SK-N-SH (cell line): ENCODE measurements around the gene TCEAL7. TPM values are rescaled to one million over a fixed set of nuclear protein-coding genes. Genes with fewer than 3 reads are reported as not detected.

Experiments
- CTCF ChIA-PET: fragments of 300-600, 350-600 bp; formaldehyde crosslinking; extraction: SDS; loops from one replicate; lab custom pipeline; 2021; lab: Yijun Ruan, JAX
- POLR2A ChIA-PET: fragments of 350-600 bp; sonication (Branson Sonifier 250); formaldehyde crosslinking; extraction: SDS; loops from one replicate; lab custom pipeline; 2020; ENCODE audit warnings: antibody characterized with exemption, inconsistent platforms; lab: Yijun Ruan, JAX
- DNase-seq: peaks from one replicate; pipeline ENCODE4 v3.0.0; 2012
- H2AFZ ChIP-seq: fragments of 200-600 bp; sonication (generic); 2 replicates; pipeline ENCODE4 v1.8.1; 2016; ENCODE audit warnings: antibody characterized with exemption, mild to moderate bottlenecking, low read depth
- H3F3A ChIP-seq: fragments of 200-600 bp; sonication (generic); replicated peaks from 2 replicates; pipeline ENCODE3; 2016; ENCODE audit warnings: antibody characterized with exemption, mild to moderate bottlenecking; ENCODE audit not compliant: insufficient read depth
- H3K27ac ChIP-seq, 2 experiments: fragments of 200-500 bp in 1 of 2; fragments of 200-600 bp in 1 of 2; sonication (Bioruptor generic) in 1 of 2; sonication (generic), shearing (Covaris generic) in 1 of 2; 2 replicates each; pipeline versions ENCODE4 v1.5.1 to v1.6.1; 2014 to 2016; ENCODE audit warnings: low read depth in 2 of 2, inconsistent platforms in 1 of 2, low read length in 1 of 2, mild to moderate bottlenecking in 1 of 2, mixed read lengths in 1 of 2
- H3K27me3 ChIP-seq: fragments of 200-600 bp; sonication (generic), shearing (Covaris generic); 2 replicates; pipeline ENCODE4 v1.6.1; 2016; ENCODE audit warnings: mixed run types; ENCODE audit not compliant: insufficient read depth
- H3K36me3 ChIP-seq, 2 experiments: fragments of 200-500 bp in 1 of 2; fragments of 200-600 bp in 1 of 2; sonication (Bioruptor generic) in 1 of 2; sonication (generic) in 1 of 2; replicated peaks in 1 of 2; 2 replicates each; pipeline versions ENCODE3 to v1.5.1; 2014 to 2016; ENCODE audit warnings: low read length in 1 of 2, mild to moderate bottlenecking in 1 of 2; ENCODE audit not compliant: insufficient read depth in 2 of 2, control insufficient read depth in 1 of 2
- H3K4me1 ChIP-seq, 2 experiments: fragments of 200-500 bp in 1 of 2; fragments of 200-600 bp in 1 of 2; sonication (Bioruptor generic) in 1 of 2; sonication (generic), shearing (Covaris generic) in 1 of 2; 2 replicates each; pipeline versions ENCODE4 v1.5.1 to v1.6.1; 2014 to 2016; ENCODE audit warnings: low read depth in 1 of 2, low read length in 1 of 2, mixed run types in 1 of 2; ENCODE audit not compliant: insufficient read depth in 2 of 2, control insufficient read depth in 1 of 2
- H3K4me2 ChIP-seq: fragments of 200-600 bp; sonication (generic), shearing (Covaris generic); 2 replicates; pipeline ENCODE4 v1.6.1; 2017; ENCODE audit warnings: mixed run types
- H3K4me3 ChIP-seq, 2 experiments: fragments of 200-500 bp in 1 of 2; fragments of 200-600 bp in 1 of 2; sonication (Bioruptor generic) in 1 of 2; sonication (generic), shearing (Covaris generic) in 1 of 2; 2 replicates each; pipeline versions ENCODE4 v1.5.1 to v1.8.1; 2014 to 2016; ENCODE audit warnings: low read depth in 2 of 2, inconsistent platforms in 1 of 2, low read length in 1 of 2, mild to moderate bottlenecking in 1 of 2, mixed read lengths in 1 of 2, moderate library complexity in 1 of 2
- H3K79me2 ChIP-seq: fragments of 200-600 bp; sonication (generic); 2 replicates; pipeline ENCODE4 v1.8.1; 2017; ENCODE audit warnings: mild to moderate bottlenecking; ENCODE audit not compliant: insufficient read depth
- H3K9ac ChIP-seq: fragments of 200-600 bp; sonication (generic); 2 replicates; pipeline ENCODE4 v1.6.1; 2017; ENCODE audit warnings: mixed run types
- H3K9me2 ChIP-seq: fragments of 200-600 bp; sonication (generic); 2 replicates; pipeline ENCODE4 v1.6.1; 2017; ENCODE audit warnings: mixed run types
- H3K9me3 ChIP-seq: fragments of 200-600 bp; sonication (generic); 2 replicates; pipeline ENCODE4 v1.6.1; 2017; ENCODE audit warnings: mixed run types, mild to moderate bottlenecking, moderate library complexity
- H4K20me1 ChIP-seq: fragments of 200-600 bp; sonication (generic); 2 replicates; pipeline ENCODE4 v1.6.1; 2017; ENCODE audit warnings: mild to moderate bottlenecking, mixed run types; ENCODE audit not compliant: insufficient read depth
- CHD2 ChIP-seq: fragments of 150-350 bp; IDR thresholded peaks from 2 replicates; pipeline ENCODE4 v1.6.1; 2018; ENCODE audit warnings: low read length; ENCODE audit not compliant: partially characterized antibody
- FOXJ3 ChIP-seq: sonication (generic); formaldehyde crosslinking; IDR thresholded peaks from 2 replicates; pipeline ENCODE4 v1.5.1; 2020; ENCODE audit warnings: mild to moderate bottlenecking, missing genetic modification reagents
- PBX3 ChIP-seq: IDR thresholded peaks from 2 replicates; pipeline ENCODE4; 2012
- POLR2AphosphoS5 ChIP-seq: IDR thresholded peaks from 2 replicates; pipeline ENCODE4 v1.6.1; 2012; ENCODE audit warnings: low read depth, low read length
- RCOR1 ChIP-seq: fragments of 150-350 bp; IDR thresholded peaks from 2 replicates; pipeline ENCODE4 v1.6.1; 2017; ENCODE audit warnings: antibody characterized with exemption, low read length
- REST ChIP-seq: IDR thresholded peaks from 2 replicates; pipeline ENCODE4 v1.6.1; 2012; ENCODE audit warnings: mild to moderate bottlenecking, low read depth, low read length, moderate library complexity
- RFX5 ChIP-seq: IDR thresholded peaks from 2 replicates; pipeline ENCODE4 v1.6.1; 2012; ENCODE audit warnings: mild to moderate bottlenecking, improper control_type of control experiment, low read length
- TAF1 ChIP-seq: IDR thresholded peaks from 2 replicates; pipeline ENCODE4 v1.6.1; 2012; ENCODE audit warnings: low read depth, mild to moderate bottlenecking, low read length, moderate library complexity, borderline replicate concordance
- USF1 ChIP-seq: IDR thresholded peaks from 2 replicates; pipeline ENCODE4 v1.4.0; 2012; ENCODE audit warnings: low read depth, borderline replicate concordance
- USF2 ChIP-seq: fragments of 150-350 bp; IDR thresholded peaks from 2 replicates; pipeline ENCODE4 v1.6.1; 2017; ENCODE audit warnings: antibody characterized with exemption, low read length, low read depth, borderline replicate concordance
- YY1 ChIP-seq: IDR thresholded peaks from 2 replicates; pipeline ENCODE4 v1.4.0; 2012; ENCODE audit warnings: low read depth, mild to moderate bottlenecking
- ZBTB33 ChIP-seq: IDR thresholded peaks from 2 replicates; pipeline ENCODE4 v1.4.0; 2012; ENCODE audit warnings: low read depth, borderline replicate concordance
- WGBS: methylation state at CpG from one replicate; pipeline ENCODE4 v1.1.6; 2017; ENCODE audit warnings: low lambda C conversion rate; 5-methylcytosine and 5-hydroxymethylcytosine counted together
- polyA plus RNA-seq, 3 experiments: library from polyadenylated mRNA; depleted of rRNA; stranded (reverse); fragments of >200 nt; gene quantifications; 2 replicates each; pipeline ENCODE4 v1.2.3, GENCODE V29; 2012

Gene TCEAL7
- polyA plus RNA-seq, 1 of the 3 experiments (the other 2 are of a cell fraction), result 20.2 TPM

- Histone ChIP-seq H3K27ac (peak within 1 kb of the TSS; percentile 57 to 89), H3K4me3 (peak within 1 kb of the TSS; percentile 60 to 67), H4K20me1 (no peaks in the 10 kb centered on the region), H3K79me2 (peaks cover 12% of the 10 kb centered on the region; the same call in 1 of the 2 replicates), H3K9me3 (no peaks in the 10 kb centered on the region), H3K9ac (peak within 1 kb of the TSS; percentile 89), H3K9me2 (no peaks in the 10 kb centered on the region), H2AFZ (peak within 1 kb of the TSS; percentile 71; the same call in 1 of the 2 replicates), H3K4me1 (peaks cover 0 to 7% of the 10 kb centered on the region in 2 experiments; a peak in 2 of 4 replicates), H3K36me3 (peaks cover 9 to 11% of the 10 kb centered on the region in 2 experiments), H3K4me2 (peak within 1 kb of the TSS; percentile 70), H3K27me3 (no peaks in the 10 kb centered on the region; the same call in 1 of the 2 replicates), H3F3A (peaks cover 4% of the 10 kb centered on the region)
- ChIA-PET POLR2A (interaction anchor here (0.7 to 2.3 kb wide), 4 partner anchors 9 to 66 kb away, joined by 3 to 11 read pairs (median 10); partner anchors contain the start of genes BEX2, TCEAL7 and TCEAL9), CTCF (interaction anchor here (1.8 kb wide), 1 partner anchor 34 kb away, joined by 4 read pairs; no protein-coding TSS in a partner anchor)
- 27% methylated on average over 31 of the region's 62 CpGs for WGBS
- peak; percentile 49; the same call in 1 of the 2 replicates for TF ChIP-seq YY1
- peak; percentile 65; the same call in 1 of the 2 replicates for TF ChIP-seq TAF1
- peak; percentile 83 for TF ChIP-seq RFX5
- TF ChIP-seq RCOR1, result no peak
- peak; percentile 80 for TF ChIP-seq USF2
- TF ChIP-seq POLR2AphosphoS5, result peak; percentile 64
- TF ChIP-seq ZBTB33, result no peak
- peak; percentile 65 for TF ChIP-seq PBX3
- TF ChIP-seq CHD2, result peak; percentile 59
- TF ChIP-seq USF1, result peak; percentile 94
- no peak for TF ChIP-seq REST
- peak; percentile 24; the same call in 1 of the 2 replicates for TF ChIP-seq FOXJ3 (CRISPR knock-in tag)
- DNase-seq, result peak; percentile 85
These were observed 46.3 kb downstream of the TCEAL7 start, which contains the start of gene BEX3 for GRCh38 chrX:103376118-103376978. BEX3 (plus strand) TSS chrX:103376538; CDS start chrX:103377522, 984 bp downstream.
